ENCODE data around the gene DNAJC15.
"Not testable (repeated sequence)": the region's sequence is repeated elsewhere in the genome, so short reads cannot be mapped to it uniquely, and the experiment has no call there.

The DNAJC15 gene

GRCh38 chr13:43054803-43055802, 31.7 kb downstream of the DNAJC15 start:
- Histone ChIP-seq H3K27me3 (replicated peaks; ENCODE audit: control insufficient read depth, insufficient read depth, low read length) (no peaks in the 10 kb centered on the region), H3K36me3 (ENCODE audit: control insufficient read depth, insufficient read depth, low read length) (no peaks in the 10 kb centered on the region), H3K4me3 (replicated peaks; ENCODE audit: low read depth, low read length) (peak overlapping the region; percentile 56)
- no peak for DNase-seq (ENCODE audit: extremely low read depth, insufficient read length)
- TF ChIP-seq, protein P1, sequence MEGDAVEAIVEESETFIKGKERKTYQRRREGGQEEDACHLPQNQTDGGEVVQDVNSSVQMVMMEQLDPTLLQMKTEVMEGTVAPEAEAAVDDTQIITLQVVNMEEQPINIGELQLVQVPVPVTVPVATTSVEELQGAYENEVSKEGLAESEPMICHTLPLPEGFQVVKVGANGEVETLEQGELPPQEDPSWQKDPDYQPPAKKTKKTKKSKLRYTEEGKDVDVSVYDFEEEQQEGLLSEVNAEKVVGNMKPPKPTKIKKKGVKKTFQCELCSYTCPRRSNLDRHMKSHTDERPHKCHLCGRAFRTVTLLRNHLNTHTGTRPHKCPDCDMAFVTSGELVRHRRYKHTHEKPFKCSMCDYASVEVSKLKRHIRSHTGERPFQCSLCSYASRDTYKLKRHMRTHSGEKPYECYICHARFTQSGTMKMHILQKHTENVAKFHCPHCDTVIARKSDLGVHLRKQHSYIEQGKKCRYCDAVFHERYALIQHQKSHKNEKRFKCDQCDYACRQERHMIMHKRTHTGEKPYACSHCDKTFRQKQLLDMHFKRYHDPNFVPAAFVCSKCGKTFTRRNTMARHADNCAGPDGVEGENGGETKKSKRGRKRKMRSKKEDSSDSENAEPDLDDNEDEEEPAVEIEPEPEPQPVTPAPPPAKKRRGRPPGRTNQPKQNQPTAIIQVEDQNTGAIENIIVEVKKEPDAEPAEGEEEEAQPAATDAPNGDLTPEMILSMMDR (IDR thresholded peaks at IDR 0.05; ENCODE audit: insufficient read depth, low read length, poor library complexity, severe bottlenecking), result no peak

DNA sequence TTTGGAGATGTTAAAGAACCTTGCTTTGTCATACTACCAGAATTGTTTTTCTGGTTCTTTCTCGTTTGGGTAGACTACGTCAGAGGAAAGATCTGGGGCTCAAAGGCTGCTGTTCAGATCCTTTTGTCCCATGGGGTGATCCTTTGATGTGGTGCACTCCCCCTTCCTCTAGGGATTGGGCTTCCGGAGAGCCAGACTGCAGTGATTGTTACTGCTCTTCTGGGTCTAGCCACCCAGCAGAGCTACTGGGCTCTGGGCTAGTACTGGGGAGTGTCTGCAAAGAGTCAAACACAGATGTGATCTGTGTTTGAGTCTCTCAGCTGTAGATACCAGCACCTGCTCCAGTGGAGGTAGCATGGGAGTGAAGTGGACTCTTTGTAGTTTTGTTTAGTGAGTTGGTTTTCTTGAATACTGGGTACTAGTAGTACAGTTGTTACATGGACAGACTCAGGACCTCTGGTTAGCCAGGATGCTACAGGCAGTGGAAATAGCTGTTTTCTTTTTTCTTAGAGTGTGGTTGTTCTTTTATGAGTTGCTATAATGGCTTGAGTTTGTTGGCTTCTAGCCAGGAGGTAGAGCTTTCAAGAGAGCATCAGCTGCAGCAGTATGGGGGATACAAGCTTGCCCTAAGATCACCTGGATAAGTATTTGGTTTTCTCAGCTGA, 34.4 kb downstream of the DNAJC15 start:
- no peaks in the 10 kb centered on the region for H3K27me3 ChIP-seq (replicated peaks; ENCODE audit: control insufficient read depth, insufficient read depth, low read length)
- no peak for DNase-seq (ENCODE audit: extremely low read depth, insufficient read length)
- H3K4me3 ChIP-seq (replicated peaks; ENCODE audit: low read depth, low read length), result no peak overlapping the region

DNA sequence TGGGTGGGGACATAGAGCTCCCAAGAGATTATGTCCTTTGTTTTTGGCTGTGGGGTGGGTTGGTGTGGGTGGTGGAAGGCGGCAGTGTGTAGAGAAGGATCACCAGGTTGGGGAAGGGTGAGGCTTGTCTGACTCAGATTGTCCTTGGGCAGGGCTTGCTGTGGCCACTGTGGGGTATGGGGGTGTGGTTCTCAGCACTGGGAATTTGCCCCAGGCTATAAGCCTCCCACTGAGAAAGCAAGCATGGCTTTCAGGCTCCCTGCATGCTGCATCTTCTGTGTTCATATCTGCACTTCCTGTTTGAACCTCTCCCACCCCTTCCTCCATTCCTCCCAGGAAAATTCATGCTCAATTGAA, 34.9 kb downstream of the DNAJC15 start:
- no peaks in the 10 kb centered on the region for H3K27me3 ChIP-seq (replicated peaks; ENCODE audit: control insufficient read depth, insufficient read depth, low read length)
- no peak for DNase-seq (ENCODE audit: extremely low read depth, insufficient read length)
- TF ChIP-seq, protein P1 (IDR thresholded peaks at IDR 0.05; ENCODE audit: insufficient read depth, low read length, poor library complexity, severe bottlenecking), result no peak
- H3K4me3 ChIP-seq (replicated peaks; ENCODE audit: low read depth, low read length), result no peak overlapping the region
- no peaks in the 10 kb centered on the region for H3K36me3 ChIP-seq (ENCODE audit: control insufficient read depth, insufficient read depth, low read length)

More for the DNA sequence above, 34.4 kb downstream of the DNAJC15 start:
- TF ChIP-seq, protein P1 (IDR thresholded peaks at IDR 0.05; ENCODE audit: insufficient read depth, low read length, poor library complexity, severe bottlenecking), result no peak
- H3K36me3 ChIP-seq (ENCODE audit: control insufficient read depth, insufficient read depth, low read length), result no peaks in the 10 kb centered on the region

GRCh38 chr13:43058831-43059230, 35.4 kb downstream of the DNAJC15 start:
- DNase-seq (ENCODE audit: extremely low read depth, insufficient read length), result no peak
- TF ChIP-seq, protein P1 (IDR thresholded peaks at IDR 0.05; ENCODE audit: insufficient read depth, low read length, poor library complexity, severe bottlenecking), result no peak
- no peaks in the 10 kb centered on the region for H3K36me3 ChIP-seq (ENCODE audit: control insufficient read depth, insufficient read depth, low read length)
- H3K4me3 ChIP-seq (replicated peaks; ENCODE audit: low read depth, low read length), result no peak overlapping the region
- no peaks in the 10 kb centered on the region for H3K27me3 ChIP-seq (replicated peaks; ENCODE audit: control insufficient read depth, insufficient read depth, low read length)

- not testable (repeated sequence) for H3K27me3 ChIP-seq (replicated peaks; ENCODE audit: control insufficient read depth, insufficient read depth, low read length); DNase-seq (ENCODE audit: extremely low read depth, insufficient read length); H3K4me3 ChIP-seq (replicated peaks; ENCODE audit: low read depth, low read length); H3K36me3 ChIP-seq (ENCODE audit: control insufficient read depth, insufficient read depth, low read length)
Measured at GRCh38 chr13:43059779-43060178, 36.4 kb downstream of the DNAJC15 start.

GRCh38 chr13:43060806-43061205, 37.4 kb downstream of the DNAJC15 start:
- H3K4me3 ChIP-seq (replicated peaks; ENCODE audit: low read depth, low read length); DNase-seq (ENCODE audit: extremely low read depth, insufficient read length): not testable (repeated sequence)

More at GRCh38 chr13:43060806-43061205, 37.4 kb downstream of the DNAJC15 start:
- H3K27me3 ChIP-seq (replicated peaks; ENCODE audit: control insufficient read depth, insufficient read depth, low read length); H3K36me3 ChIP-seq (ENCODE audit: control insufficient read depth, insufficient read depth, low read length): not testable (repeated sequence)
